ENCODE data around the gene FSTL4. TPM values are rescaled to one million over a fixed set of nuclear protein-coding genes. Genes with fewer than 3 reads are reported as not detected.

The FSTL4 gene
- total and polyA plus RNA-seq, 8 donors = 0.11 to 2.9 (median 0.22) TPM

GRCh38 chr5:133347039-133347438 is 265.3 kb downstream of the FSTL4 start:
- Histone ChIP-seq H3K36me3 (no peaks in the 10 kb centered on the region), H3K27me3 (no peaks in the 10 kb centered on the region), H3K27ac (no peak overlapping the region), H3K4me3 (no peak overlapping the region), H3K4me1 (no peaks in the 10 kb centered on the region), H3K9me3 (no peaks in the 10 kb centered on the region)
- ATAC-seq (no peak), DNase-seq (no peak)
- intact Hi-C loops (cut with DNase I) = no loop called here
- no peak for TF ChIP-seq CTCF (IDR thresholded peaks at IDR 0.05)

GRCh38 chr5:133344266-133344665 is 268.1 kb downstream of the FSTL4 start:
- no peak for ATAC-seq
- H3K4me1 ChIP-seq = no peaks in the 10 kb centered on the region
- no peak overlapping the region for H3K27ac ChIP-seq
- H3K9me3 ChIP-seq = no peaks in the 10 kb centered on the region
- intact Hi-C loops (cut with DNase I) = no loop called here
- TF ChIP-seq CTCF (IDR thresholded peaks at IDR 0.05) = no peak
- H3K4me3 ChIP-seq = no peak overlapping the region
- no peak for DNase-seq
- H3K36me3 ChIP-seq = no peaks in the 10 kb centered on the region
- no peaks in the 10 kb centered on the region for H3K27me3 ChIP-seq

GRCh38 chr5:133343196-133343595 is 269.1 kb downstream of the FSTL4 start:
- intact Hi-C loops (cut with DNase I) = no loop called here
- TF ChIP-seq CTCF (IDR thresholded peaks at IDR 0.05) = no peak
- Histone ChIP-seq H3K9me3 (no peaks in the 10 kb centered on the region), H3K4me3 (no peak overlapping the region), H3K27ac (no peak overlapping the region), H3K36me3 (no peaks in the 10 kb centered on the region), H3K27me3 (no peaks in the 10 kb centered on the region), H3K4me1 (no peaks in the 10 kb centered on the region)
- no peak for ATAC-seq
- DNase-seq = no peak

- intact Hi-C loops (cut with DNase I) = no loop called here
- H3K9me3 ChIP-seq = no peaks in the 10 kb centered on the region
- no peak for DNase-seq
- ATAC-seq = no peak
- H3K27me3 ChIP-seq = no peaks in the 10 kb centered on the region
- no peaks in the 10 kb centered on the region for H3K4me1 ChIP-seq
- H3K27ac ChIP-seq = no peak overlapping the region
- H3K36me3 ChIP-seq = no peaks in the 10 kb centered on the region
- H3K4me3 ChIP-seq = no peak overlapping the region
- TF ChIP-seq CTCF (IDR thresholded peaks at IDR 0.05) = no peak
Measured at GRCh38 chr5:133341915-133342710, 270.2 kb downstream of the FSTL4 start.

GRCh38 chr5:133341296-133341695 is 271.0 kb downstream of the FSTL4 start:
- Histone ChIP-seq H3K27ac (no peak overlapping the region), H3K36me3 (no peaks in the 10 kb centered on the region), H3K4me3 (no peak overlapping the region), H3K27me3 (no peaks in the 10 kb centered on the region), H3K4me1 (no peaks in the 10 kb centered on the region), H3K9me3 (no peaks in the 10 kb centered on the region)
- intact Hi-C loops (cut with DNase I) = no loop called here
- TF ChIP-seq CTCF (IDR thresholded peaks at IDR 0.05) = no peak
- DNase-seq = no peak
- no peak for ATAC-seq
